Ovary (tissue), 3 donors: ENCODE measurements around the gene SLC5A6.

Experiments used
- EP300 ChIP-seq: sonication (generic); formaldehyde crosslinking; IDR thresholded peaks from one replicate; pipeline ENCODE4 v1.6.1; 2017; ENCODE audit warnings: antibody characterized with exemption
- POLR2A ChIP-seq: fragments of 450-650 bp; IDR thresholded peaks from one replicate; pipeline ENCODE4 v1.6.1; 2017; ENCODE audit warnings: antibody characterized with exemption, mild to moderate bottlenecking, moderate library complexity
- TF ChIP-seq, protein P1 (sequence below), 3 donors: fragments of 450-650 bp in 2 of 3; fragments of 200-600 bp in 1 of 3; IDR thresholded peaks; one replicate each; pipeline versions ENCODE4 v1.5.1 to v1.8.0; 2016 to 2022; ENCODE audit warnings: antibody characterized with exemption in 3 of 3, mild to moderate bottlenecking in 1 of 3
- donor health status: DM: no; HTN: no; CAD: no.

DNA sequence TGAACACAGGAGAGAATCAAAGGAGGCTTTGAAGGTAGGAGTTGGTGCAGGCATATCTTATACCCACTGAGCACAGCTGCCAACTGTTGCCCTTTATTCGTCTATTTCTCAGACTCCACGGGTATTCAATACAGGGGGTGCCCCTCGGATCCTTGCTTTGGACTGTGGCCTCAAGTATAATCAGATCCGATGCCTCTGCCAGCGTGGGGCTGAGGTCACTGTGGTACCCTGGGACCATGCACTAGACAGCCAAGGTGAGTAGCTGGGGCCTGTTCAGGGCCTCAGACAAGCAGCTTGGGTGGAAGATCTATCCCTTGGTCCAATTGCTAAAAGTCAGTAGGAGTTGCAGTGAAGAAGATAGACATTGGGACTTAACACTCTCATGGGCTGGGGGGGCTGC, 10.3 kb upstream of the SLC5A6 start:
- TF ChIP-seq, protein P1, sequence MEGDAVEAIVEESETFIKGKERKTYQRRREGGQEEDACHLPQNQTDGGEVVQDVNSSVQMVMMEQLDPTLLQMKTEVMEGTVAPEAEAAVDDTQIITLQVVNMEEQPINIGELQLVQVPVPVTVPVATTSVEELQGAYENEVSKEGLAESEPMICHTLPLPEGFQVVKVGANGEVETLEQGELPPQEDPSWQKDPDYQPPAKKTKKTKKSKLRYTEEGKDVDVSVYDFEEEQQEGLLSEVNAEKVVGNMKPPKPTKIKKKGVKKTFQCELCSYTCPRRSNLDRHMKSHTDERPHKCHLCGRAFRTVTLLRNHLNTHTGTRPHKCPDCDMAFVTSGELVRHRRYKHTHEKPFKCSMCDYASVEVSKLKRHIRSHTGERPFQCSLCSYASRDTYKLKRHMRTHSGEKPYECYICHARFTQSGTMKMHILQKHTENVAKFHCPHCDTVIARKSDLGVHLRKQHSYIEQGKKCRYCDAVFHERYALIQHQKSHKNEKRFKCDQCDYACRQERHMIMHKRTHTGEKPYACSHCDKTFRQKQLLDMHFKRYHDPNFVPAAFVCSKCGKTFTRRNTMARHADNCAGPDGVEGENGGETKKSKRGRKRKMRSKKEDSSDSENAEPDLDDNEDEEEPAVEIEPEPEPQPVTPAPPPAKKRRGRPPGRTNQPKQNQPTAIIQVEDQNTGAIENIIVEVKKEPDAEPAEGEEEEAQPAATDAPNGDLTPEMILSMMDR (IDR thresholded peaks at IDR 0.05), result no peak
- TF ChIP-seq POLR2A, result no peak
- TF ChIP-seq EP300, result no peak
